Tibial artery (tissue), 4 donors: ENCODE data around the gene DLAT.

Source experiments
- DNase-seq, 2 donors: peaks; one replicate each; pipeline ENCODE4 v3.0.0-alpha.2; 2019
- H3K27ac ChIP-seq, 2 donors: fragments of 200-600 bp; sonication (generic) in 1 of 2; 1 replicate in 1 of 2; 2 replicates in 1 of 2; pipeline ENCODE4 v1.5.1; 2018 to 2019; ENCODE audit warnings: mild to moderate bottlenecking in 1 of 2
- H3K27me3 ChIP-seq, 2 donors: fragments of 200-600 bp; sonication (generic) in 1 of 2; one replicate each; pipeline versions ENCODE4 v1.5.1 to v1.6.0; 2016 to 2019
- H3K36me3 ChIP-seq, 3 donors: fragments of 200-600 bp; sonication (generic) in 2 of 3; one replicate each; pipeline ENCODE4 v1.5.1; 2016 to 2019; ENCODE audit warnings: mild to moderate bottlenecking in 2 of 3
- H3K4me1 ChIP-seq, 4 donors: fragments of 200-600 bp; sonication (generic) in 2 of 4; 1 replicate in 3 of 4; 2 replicates in 1 of 4; pipeline ENCODE4 v1.5.1; 2016 to 2019
- H3K4me3 ChIP-seq, 2 donors: fragments of 200-600 bp; sonication (generic) in 1 of 2; 1 replicate in 1 of 2; 2 replicates in 1 of 2; pipeline ENCODE4 v1.5.1; 2018 to 2019; ENCODE audit warnings: mild to moderate bottlenecking in 2 of 2
- H3K9me3 ChIP-seq, 3 donors: fragments of 200-600 bp; sonication (generic) in 1 of 3; one replicate each; pipeline ENCODE4 v1.5.1; 2016 to 2019
- intact Hi-C: fragments of 100-400 bp; cut with DNase I; formaldehyde crosslinking; loops from one replicate; pipeline ENCODE4 v1.15.0; 2023; ENCODE audit warnings: low total_unique reads
- TF ChIP-seq, protein P1 (sequence below), 2 experiments: fragments of 200-600 bp in 1 of 2; fragments of 450-650 bp in 1 of 2; IDR thresholded peaks; one replicate each; pipeline ENCODE4 v1.5.1; 2017 to 2019; ENCODE audit warnings: antibody characterized with exemption in 2 of 2, mild to moderate bottlenecking in 1 of 2, moderate library complexity in 1 of 2

DLAT gene

DNA sequence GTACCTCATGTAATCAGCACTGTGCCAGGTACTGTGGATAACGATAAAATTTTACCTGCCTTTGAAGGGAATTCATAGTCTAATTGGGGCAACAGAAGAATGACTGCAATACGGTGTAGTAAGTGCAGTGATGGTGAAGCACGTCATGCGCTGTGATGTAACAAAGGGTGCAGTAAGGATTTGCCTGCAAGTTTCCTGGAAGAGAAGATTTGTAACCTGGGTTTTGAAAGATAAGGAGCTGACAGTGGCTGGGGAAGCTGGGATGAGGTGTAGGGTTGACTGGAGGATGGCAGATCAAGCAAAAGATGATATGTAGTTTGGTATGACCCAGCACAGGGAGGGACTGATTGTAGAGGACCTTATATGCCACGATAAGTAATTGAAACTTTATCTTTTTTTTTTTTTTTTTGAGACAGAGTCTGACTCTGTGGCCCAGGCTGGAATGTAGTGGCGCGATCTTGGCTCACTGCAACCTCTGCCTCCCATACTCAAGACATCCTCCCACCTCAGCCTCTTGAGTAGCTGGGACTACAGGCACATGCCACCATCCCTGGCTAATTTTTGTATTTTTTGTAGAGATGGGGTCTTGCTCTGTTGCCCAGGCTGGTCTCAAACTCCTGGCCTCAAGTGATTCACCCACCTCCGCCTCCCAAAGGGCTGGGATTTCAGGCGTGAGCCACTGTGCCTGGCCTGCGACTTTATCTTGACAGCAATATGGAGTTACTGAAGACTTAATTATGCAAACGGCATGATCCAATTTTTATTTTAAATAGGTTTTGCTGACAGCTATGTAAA is 72.7 kb downstream of the DLAT start:
- Histone ChIP-seq H3K27ac (no peak overlapping the region), H3K27me3 (no peaks in the 10 kb centered on the region), H3K4me3 (no peak overlapping the region), H3K4me1 (peaks cover 0 to 4% (median 0%) of the 10 kb centered on the region in 4 donors), H3K9me3 (no peaks in the 10 kb centered on the region), H3K36me3 (peaks cover 30 to 63% (median 39%) of the 10 kb centered on the region in 3 donors)
- intact Hi-C loops: no loop called here
- no peak for DNase-seq
- TF ChIP-seq, protein P1, sequence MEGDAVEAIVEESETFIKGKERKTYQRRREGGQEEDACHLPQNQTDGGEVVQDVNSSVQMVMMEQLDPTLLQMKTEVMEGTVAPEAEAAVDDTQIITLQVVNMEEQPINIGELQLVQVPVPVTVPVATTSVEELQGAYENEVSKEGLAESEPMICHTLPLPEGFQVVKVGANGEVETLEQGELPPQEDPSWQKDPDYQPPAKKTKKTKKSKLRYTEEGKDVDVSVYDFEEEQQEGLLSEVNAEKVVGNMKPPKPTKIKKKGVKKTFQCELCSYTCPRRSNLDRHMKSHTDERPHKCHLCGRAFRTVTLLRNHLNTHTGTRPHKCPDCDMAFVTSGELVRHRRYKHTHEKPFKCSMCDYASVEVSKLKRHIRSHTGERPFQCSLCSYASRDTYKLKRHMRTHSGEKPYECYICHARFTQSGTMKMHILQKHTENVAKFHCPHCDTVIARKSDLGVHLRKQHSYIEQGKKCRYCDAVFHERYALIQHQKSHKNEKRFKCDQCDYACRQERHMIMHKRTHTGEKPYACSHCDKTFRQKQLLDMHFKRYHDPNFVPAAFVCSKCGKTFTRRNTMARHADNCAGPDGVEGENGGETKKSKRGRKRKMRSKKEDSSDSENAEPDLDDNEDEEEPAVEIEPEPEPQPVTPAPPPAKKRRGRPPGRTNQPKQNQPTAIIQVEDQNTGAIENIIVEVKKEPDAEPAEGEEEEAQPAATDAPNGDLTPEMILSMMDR (IDR thresholded peaks at IDR 0.05): no peak

DNA sequence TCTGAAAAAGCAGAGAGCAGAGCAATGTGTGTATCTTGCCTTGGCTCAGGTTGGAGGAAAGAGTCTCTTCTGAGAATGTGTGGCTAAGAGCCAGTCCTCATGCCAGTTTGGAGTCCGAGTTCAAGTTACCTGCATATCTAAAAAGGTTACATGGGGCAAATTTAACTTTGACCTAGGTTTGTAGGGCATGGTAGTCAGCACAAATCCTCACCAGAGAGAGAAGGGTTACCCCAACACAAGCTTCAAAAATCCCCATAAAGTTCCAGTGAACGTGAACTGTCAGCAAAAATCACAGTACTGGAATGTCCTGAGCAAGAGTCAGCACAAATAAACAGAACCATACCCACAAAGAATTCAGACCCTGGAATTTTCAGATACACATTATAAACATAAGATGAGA is 75.3 kb downstream of the DLAT start:
- H3K27me3 ChIP-seq: no peaks in the 10 kb centered on the region
- H3K4me3 ChIP-seq: no peak overlapping the region
- peaks cover 0 to 4% (median 0%) of the 10 kb centered on the region in 4 donors for H3K4me1 ChIP-seq
- DNase-seq: no peak
- no peaks in the 10 kb centered on the region for H3K9me3 ChIP-seq
- intact Hi-C loops: no loop called here
- TF ChIP-seq, protein P1 (IDR thresholded peaks at IDR 0.05): no peak
- peaks cover 12 to 40% (median 20%) of the 10 kb centered on the region in 3 donors for H3K36me3 ChIP-seq
- H3K27ac ChIP-seq: no peak overlapping the region

DNA sequence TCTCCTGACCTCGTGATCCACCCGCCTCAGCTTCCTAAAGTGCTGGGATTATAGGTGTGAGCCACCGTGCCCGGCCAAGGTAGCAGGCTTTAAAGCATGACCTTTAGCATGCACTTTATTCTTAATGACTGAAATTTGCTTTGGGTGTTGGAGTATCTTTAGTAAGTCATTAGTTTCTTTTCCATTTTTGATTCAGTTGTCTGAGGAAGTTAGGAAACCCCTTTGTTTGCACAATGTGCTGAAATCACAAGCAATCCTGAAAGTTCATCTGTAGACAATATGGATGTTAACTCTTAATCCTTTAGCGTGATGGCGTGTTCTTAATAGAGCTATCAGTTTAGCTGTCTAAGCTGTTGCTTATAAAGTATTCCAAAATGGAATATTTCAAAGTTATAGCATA is 78.2 kb downstream of the DLAT start:
- Histone ChIP-seq H3K36me3 (peaks cover 0 to 22% (median 7%) of the 10 kb centered on the region in 3 donors), H3K27me3 (no peaks in the 10 kb centered on the region), H3K27ac (no peak overlapping the region), H3K4me3 (no peak overlapping the region), H3K4me1 (peaks cover 0 to 4% (median 0%) of the 10 kb centered on the region in 4 donors), H3K9me3 (no peaks in the 10 kb centered on the region)
- TF ChIP-seq, protein P1 (IDR thresholded peaks at IDR 0.05): no peak
- intact Hi-C loops: no loop called here
- no peak for DNase-seq

DNA sequence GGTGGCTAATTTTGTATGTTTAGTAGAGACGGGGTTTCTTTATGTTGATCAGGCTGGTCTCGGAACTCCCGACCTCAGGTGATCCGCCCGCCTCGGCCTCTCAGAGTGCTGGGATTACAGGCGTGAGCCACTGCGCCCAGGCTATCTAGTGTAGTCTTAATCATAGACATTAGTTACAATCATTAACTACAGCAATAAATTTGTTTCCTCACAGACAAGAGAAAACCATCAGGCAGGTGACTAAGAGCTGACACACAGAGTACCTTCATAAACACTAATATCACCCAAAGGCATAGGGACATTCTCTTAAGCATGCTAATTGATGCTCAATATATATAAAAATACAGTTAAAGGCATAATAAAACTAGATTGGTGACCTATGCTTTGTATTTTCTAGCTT is 80.9 kb downstream of the DLAT start:
- Histone ChIP-seq H3K4me1 (no peaks in the 10 kb centered on the region), H3K9me3 (no peaks in the 10 kb centered on the region), H3K27ac (no peak overlapping the region), H3K4me3 (no peak overlapping the region), H3K36me3 (peaks cover 0 to 14% (median 7%) of the 10 kb centered on the region in 3 donors), H3K27me3 (no peaks in the 10 kb centered on the region)
- DNase-seq: no peak
- intact Hi-C loops: no loop called here
- TF ChIP-seq, protein P1 (IDR thresholded peaks at IDR 0.05): no peak
